CD4-positive, alpha-beta memory T cell (primary cell): ENCODE data around the gene DNAJC30. TPM values are rescaled to one million over a fixed set of nuclear protein-coding genes. Genes with fewer than 3 reads are reported as not detected.
A peak's percentile ranks its signal among the peaks of the same experiment; 100 is the strongest.

ENCODE experiments used
- CTCF ChIA-PET: fragments of 350-600 bp; sonication (Branson Sonifier 250); formaldehyde crosslinking; loops from one replicate; lab custom pipeline; 2021; ENCODE audit warnings: inconsistent platforms; ENCODE audit not compliant: partially characterized antibody; lab: Charles Lee
- POLR2A ChIA-PET: fragments of 350-600 bp; sonication (Branson Sonifier 250); formaldehyde crosslinking; loops from one replicate; lab custom pipeline; 2021; ENCODE audit not compliant: partially characterized antibody; lab: Charles Lee
- DNase-seq, 5 donors: peaks; one replicate each; pipeline versions ENCODE4 v3.0.0 to v3.0.0-alpha.2; 2020 to 2022; ENCODE audit warnings: mixed read lengths in 1 of 5
- H3K27ac ChIP-seq: one replicate; pipeline ENCODE4 v1.7.0; 2013; ENCODE audit warnings: low read depth, low read length
- H3K27me3 ChIP-seq: 2 replicates; pipeline ENCODE4 v1.7.0; 2013; ENCODE audit warnings: mild to moderate bottlenecking, low read length, moderate library complexity; ENCODE audit not compliant: insufficient read depth
- H3K36me3 ChIP-seq: 2 replicates; pipeline ENCODE4 v1.7.0; 2013; ENCODE audit warnings: mild to moderate bottlenecking, low read length, moderate library complexity; ENCODE audit not compliant: insufficient read depth
- H3K4me1 ChIP-seq: 2 replicates; pipeline ENCODE4 v1.7.0; 2013; ENCODE audit warnings: mild to moderate bottlenecking, low read length, moderate library complexity; ENCODE audit not compliant: insufficient read depth
- H3K4me3 ChIP-seq, 2 donors: one replicate each; pipeline ENCODE4 v1.7.0; 2013; ENCODE audit warnings: low read length in 2 of 2, mild to moderate bottlenecking in 1 of 2
- H3K9me3 ChIP-seq, 2 donors: one replicate each; pipeline ENCODE4 v1.7.0; 2013; ENCODE audit warnings: low read length in 2 of 2, control low read depth in 1 of 2; ENCODE audit not compliant: control insufficient read depth in 1 of 2
- H3K27ac Mint-ChIP-seq, 7 donors: one replicate each; pipeline ENCODE4 v1.8.0; 2020 to 2021; ENCODE audit warnings: mixed read lengths in 7 of 7, mild to moderate bottlenecking in 6 of 7, inconsistent platforms in 3 of 7, moderate library complexity in 3 of 7
- H3K27me3 Mint-ChIP-seq, 2 donors: one replicate each; pipeline ENCODE4 v1.8.0; 2020 to 2021; ENCODE audit warnings: mixed read lengths in 2 of 2
- H3K36me3 Mint-ChIP-seq, 2 donors: one replicate each; pipeline ENCODE4 v1.8.0; 2020 to 2021; ENCODE audit warnings: mixed read lengths in 2 of 2, inconsistent platforms in 1 of 2, mild to moderate bottlenecking in 1 of 2
- H3K4me1 Mint-ChIP-seq, 4 donors: one replicate each; pipeline ENCODE4 v1.8.0; 2020 to 2021; ENCODE audit warnings: mixed read lengths in 4 of 4, mild to moderate bottlenecking in 1 of 4
- H3K4me3 Mint-ChIP-seq, 8 donors: one replicate each; pipeline ENCODE4 v1.8.0; 2020 to 2021; ENCODE audit warnings: mixed read lengths in 8 of 8, mild to moderate bottlenecking in 7 of 8, moderate library complexity in 6 of 8, inconsistent platforms in 3 of 8
- H3K9me3 Mint-ChIP-seq, 8 donors: one replicate each; pipeline ENCODE4 v1.8.0; 2020 to 2021; ENCODE audit warnings: mixed read lengths in 8 of 8, mild to moderate bottlenecking in 5 of 8, inconsistent platforms in 3 of 8, moderate library complexity in 1 of 8
- intact Hi-C: fragments of 100-400 bp; cut with micrococcal nuclease; formaldehyde crosslinking; loops from one replicate; pipeline ENCODE4 v1.15.1; 2023
- polyA plus RNA-seq, 2 donors: library from polyadenylated mRNA; unstranded; fragments of 300-500 nt; fragmentation: Illumina TruSeq; gene quantifications; one replicate each; pipeline ENCODE4 v1.2.3, GENCODE V29; 2021
- total RNA-seq, 2 experiments: library from RNA; stranded (reverse); gene quantifications; one replicate each; pipeline ENCODE4 v1.2.3, GENCODE V29; 2021

The DNAJC30 gene
- total and polyA plus RNA-seq, 4 experiments from 2014 or later, result 8.3 to 16.5 (median 12.8) TPM

GRCh38 chr7:73674468-73675124, 8.7 kb downstream of the DNAJC30 start:
- ChIA-PET POLR2A (no interaction called here), CTCF (interaction anchor here (0.7 to 1.5 kb wide), 5 partner anchors 34 to 68 kb away, joined by 3 to 4 read pairs (median 3); no protein-coding TSS in a partner anchor)
- no peak for DNase-seq
- Histone ChIP-seq H3K27me3 (no peaks in the 10 kb centered on the region), H3K9me3 (no peaks in the 10 kb centered on the region), H3K4me3 (no peak overlapping the region), H3K27ac (no peak overlapping the region), H3K4me1 (no peaks in the 10 kb centered on the region), H3K36me3 (peaks cover 4% of the 10 kb centered on the region)
- intact Hi-C loops, result no loop called here
- H3K27me3 Mint-ChIP-seq, result peaks cover 2 to 7% of the 10 kb centered on the region in 2 donors
- no peak overlapping the region for H3K4me3 Mint-ChIP-seq
- no peaks in the 10 kb centered on the region for H3K4me1 Mint-ChIP-seq
- H3K36me3 Mint-ChIP-seq, result peaks cover 10 to 13% of the 10 kb centered on the region in 2 donors
- peak overlapping the region in 1 of 7 donors; percentile 4 for H3K27ac Mint-ChIP-seq
- no peaks in the 10 kb centered on the region for H3K9me3 Mint-ChIP-seq

DNA sequence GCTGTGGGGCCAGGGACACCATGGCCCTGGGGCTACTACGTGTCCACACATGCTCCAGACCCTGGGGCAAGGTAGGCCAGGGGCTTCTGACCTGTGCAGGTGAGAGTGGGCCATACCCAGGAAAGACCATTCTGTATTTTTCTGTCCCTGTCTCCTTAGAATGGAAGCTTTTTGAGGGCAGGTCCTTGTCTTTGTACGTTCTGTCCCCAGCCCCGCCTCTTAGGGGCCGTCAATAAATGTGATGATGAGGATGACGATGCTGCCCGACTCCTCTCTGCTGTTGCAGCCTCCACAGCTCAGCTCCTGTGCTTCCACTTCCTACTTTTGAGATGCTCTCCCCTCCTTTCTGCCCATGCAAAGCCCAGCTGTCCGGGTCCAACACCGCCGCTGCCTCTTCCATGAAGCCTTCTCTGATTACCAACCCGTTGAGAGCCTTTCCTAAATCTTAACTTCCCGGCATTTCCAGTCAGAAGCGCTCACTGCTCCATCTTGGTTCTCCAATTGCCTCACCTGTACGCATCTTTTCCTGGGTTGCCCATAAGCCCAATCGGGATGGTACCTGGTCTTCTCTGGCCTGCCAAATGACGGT, 11.3 kb downstream of the DNAJC30 start:
- H3K4me1 Mint-ChIP-seq, result peaks cover 2 to 5% (median 4%) of the 10 kb centered on the region in 4 donors
- no peak for DNase-seq
- no peaks in the 10 kb centered on the region for H3K36me3 Mint-ChIP-seq
- H3K27ac Mint-ChIP-seq, result no peak overlapping the region
- ChIA-PET CTCF (interaction anchor here (1.6 kb wide), 1 partner anchor 65 kb away, joined by 5 read pairs; no protein-coding TSS in a partner anchor), POLR2A (no interaction called here)
- peaks cover 2 to 11% of the 10 kb centered on the region in 2 donors for H3K27me3 Mint-ChIP-seq
- peaks cover 0 to 2% (median 0%) of the 10 kb centered on the region in 8 donors for H3K9me3 Mint-ChIP-seq
- peaks cover 8% of the 10 kb centered on the region for H3K27me3 ChIP-seq
- H3K4me1 ChIP-seq, result peaks cover 10% of the 10 kb centered on the region
- no peak overlapping the region for H3K4me3 Mint-ChIP-seq
- intact Hi-C loops, result no loop called here
- H3K4me3 ChIP-seq, result no peak overlapping the region
- H3K9me3 ChIP-seq, result no peaks in the 10 kb centered on the region
- no peak overlapping the region for H3K27ac ChIP-seq
- H3K36me3 ChIP-seq, result no peaks in the 10 kb centered on the region

DNA sequence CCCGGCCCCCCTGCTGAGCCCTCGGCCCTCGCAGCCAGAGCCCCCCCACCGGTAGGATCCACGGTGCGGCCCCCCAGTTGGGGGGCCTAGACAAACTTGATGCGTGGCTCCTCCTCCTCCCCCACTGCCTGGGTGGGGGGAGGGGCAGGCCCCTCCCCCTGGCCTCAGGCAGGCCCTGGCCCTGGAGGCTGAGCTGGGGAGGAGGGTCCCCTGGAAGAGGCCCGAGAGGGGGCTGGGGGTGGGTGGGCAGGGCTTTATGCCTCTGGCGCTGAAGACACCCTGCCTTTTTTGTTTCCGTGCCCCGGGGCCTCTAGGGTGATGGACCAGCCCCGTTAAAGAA, 12.0 kb downstream of the DNAJC30 start:
- Histone ChIP-seq H3K4me1 (peaks cover 10% of the 10 kb centered on the region), H3K36me3 (no peaks in the 10 kb centered on the region), H3K27ac (no peak overlapping the region), H3K9me3 (no peaks in the 10 kb centered on the region), H3K27me3 (peaks cover 8% of the 10 kb centered on the region), H3K4me3 (no peak overlapping the region)
- DNase-seq, result no peak
- ChIA-PET CTCF (no interaction called here), POLR2A (no interaction called here)
- no peak overlapping the region for H3K4me3 Mint-ChIP-seq
- peaks cover 2 to 6% (median 4%) of the 10 kb centered on the region in 4 donors for H3K4me1 Mint-ChIP-seq
- no peaks in the 10 kb centered on the region for H3K36me3 Mint-ChIP-seq
- H3K9me3 Mint-ChIP-seq, result peaks cover 0 to 2% (median 0%) of the 10 kb centered on the region in 8 donors
- H3K27me3 Mint-ChIP-seq, result peaks cover 2 to 11% of the 10 kb centered on the region in 2 donors
- intact Hi-C loops, result no loop called here
- no peak overlapping the region for H3K27ac Mint-ChIP-seq

GRCh38 chr7:73669858-73670385, 13.3 kb downstream of the DNAJC30 start:
- intact Hi-C loops, result loop anchor here (5.0 kb wide), 1 partner anchor 47 kb away; the partner anchor contains the start of gene STX1A
- Histone ChIP-seq H3K27me3 (peaks cover 8% of the 10 kb centered on the region), H3K36me3 (no peaks in the 10 kb centered on the region), H3K4me1 (peaks cover 10% of the 10 kb centered on the region), H3K4me3 (no peak overlapping the region), H3K27ac (no peak overlapping the region), H3K9me3 (no peaks in the 10 kb centered on the region)
- peaks cover 5 to 20% of the 10 kb centered on the region in 2 donors for H3K27me3 Mint-ChIP-seq
- peaks cover 4 to 12% (median 7%) of the 10 kb centered on the region in 4 donors for H3K4me1 Mint-ChIP-seq
- peak overlapping the region in 1 of 7 donors; percentile 40 for H3K27ac Mint-ChIP-seq
- ChIA-PET CTCF (interaction anchor here (1.4 to 2.9 kb wide), 2 partner anchors 61 to 63 kb away, joined by 4 to 15 read pairs; no protein-coding TSS in a partner anchor), POLR2A (interaction anchor here (1.0 kb wide), 1 partner anchor 11 kb away, joined by 3 read pairs; no protein-coding TSS in a partner anchor)
- peaks cover 0 to 4% (median 0%) of the 10 kb centered on the region in 8 donors for H3K9me3 Mint-ChIP-seq
- H3K4me3 Mint-ChIP-seq, result peak overlapping the region in 3 of 8 donors; percentile 25 to 44 (median 26)
- no peak for DNase-seq
- H3K36me3 Mint-ChIP-seq, result no peaks in the 10 kb centered on the region

- Mint-ChIP-seq H3K36me3 (no peaks in the 10 kb centered on the region), H3K4me1 (peaks cover 4 to 12% (median 7%) of the 10 kb centered on the region in 4 donors), H3K4me3 (no peak overlapping the region), H3K27me3 (peaks cover 8 to 22% of the 10 kb centered on the region in 2 donors), H3K9me3 (peaks cover 0 to 4% (median 0%) of the 10 kb centered on the region in 8 donors), H3K27ac (no peak overlapping the region)
- H3K27ac ChIP-seq, result no peak overlapping the region
- H3K9me3 ChIP-seq, result no peaks in the 10 kb centered on the region
- intact Hi-C loops, result loop anchor here (5.0 kb wide), 1 partner anchor 48 kb away; the partner anchor contains the start of gene STX1A
- POLR2A ChIA-PET, result interaction anchor here (1.0 kb wide), 1 partner anchor 12 kb away, joined by 3 read pairs; no protein-coding TSS in a partner anchor
- CTCF ChIA-PET, result interaction anchor here (1.4 to 2.9 kb wide), 2 partner anchors 60 to 63 kb away, joined by 4 to 15 read pairs; no protein-coding TSS in a partner anchor
- no peak overlapping the region for H3K4me3 ChIP-seq
- DNase-seq, result no peak
- no peaks in the 10 kb centered on the region for H3K36me3 ChIP-seq
- H3K27me3 ChIP-seq, result peaks cover 8% of the 10 kb centered on the region
- H3K4me1 ChIP-seq, result peaks cover 10% of the 10 kb centered on the region
Measured at GRCh38 chr7:73669288-73669701, 14.0 kb downstream of the DNAJC30 start.

DNA sequence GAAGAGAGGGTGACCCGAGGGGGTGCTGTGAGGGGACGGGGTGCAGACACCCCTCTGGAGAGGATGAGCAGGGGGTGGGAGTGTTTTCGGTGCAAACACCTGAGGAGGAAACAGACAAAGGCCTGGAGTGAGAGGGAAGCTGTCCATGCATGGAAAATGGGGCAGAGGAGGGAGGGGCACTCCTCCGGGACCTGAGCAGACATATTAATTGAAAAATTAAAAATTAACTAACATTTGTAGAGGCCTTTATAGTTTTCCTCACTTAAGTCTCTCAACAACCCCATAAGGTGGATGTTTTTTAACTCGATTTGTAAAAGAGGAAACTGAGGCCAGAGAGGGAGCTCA, 14.4 kb downstream of the DNAJC30 start:
- no peak overlapping the region for H3K4me3 ChIP-seq
- H3K4me1 ChIP-seq, result peaks cover 10% of the 10 kb centered on the region
- H3K36me3 Mint-ChIP-seq, result no peaks in the 10 kb centered on the region
- no peaks in the 10 kb centered on the region for H3K9me3 ChIP-seq
- CTCF ChIA-PET, result interaction anchor here (2.9 kb wide), 1 partner anchor 62 kb away, joined by 15 read pairs; no protein-coding TSS in a partner anchor
- no peak overlapping the region for H3K27ac ChIP-seq
- intact Hi-C loops, result loop anchor here (5.0 kb wide), 1 partner anchor 48 kb away; the partner anchor contains the start of gene STX1A
- peaks cover 4 to 12% (median 7%) of the 10 kb centered on the region in 4 donors for H3K4me1 Mint-ChIP-seq
- H3K27ac Mint-ChIP-seq, result peak overlapping the region in 2 of 7 donors; percentile 29 to 41
- peaks cover 9 to 24% of the 10 kb centered on the region in 2 donors for H3K27me3 Mint-ChIP-seq
- peaks cover 8% of the 10 kb centered on the region for H3K27me3 ChIP-seq
- POLR2A ChIA-PET, result interaction anchor here (1.0 to 1.3 kb wide), 2 partner anchors 12 to 146 kb away, joined by 3 to 5 read pairs; partner anchors contain the start of gene BAZ1B
- H3K9me3 Mint-ChIP-seq, result peaks cover 0 to 4% (median 0%) of the 10 kb centered on the region in 8 donors
- DNase-seq, result no peak
- peak overlapping the region; percentile 12 to 64 (median 50) for H3K4me3 Mint-ChIP-seq
- H3K36me3 ChIP-seq, result no peaks in the 10 kb centered on the region
